Natural killer cell (primary cell): ENCODE results near the gene RDX. TPM values are rescaled to one million over a fixed set of nuclear protein-coding genes. Genes with fewer than 3 reads are reported as not detected.

Experiments
- ATAC-seq, 3 donors: fragments of 150-1000 bp in 2 of 3; fragments of 200-7000 bp in 1 of 3; cut with Tn5 transposase; 1 replicate in 1 of 3; 2 replicates in 2 of 3; pipeline ENCODE4 v1.10.0; 2021; ENCODE audit warnings: mild to moderate bottlenecking in 2 of 3, moderate library complexity in 2 of 3
- DNase-seq, 2 donors: peaks; one replicate each; pipeline versions ENCODE4 v3.0.0 to v3.0.0-alpha.2; 2013 to 2021; ENCODE audit warnings: mixed read lengths in 1 of 2
- H3K27ac ChIP-seq: one replicate; pipeline ENCODE4 v1.5.1; 2013; ENCODE audit warnings: mild to moderate bottlenecking, low read length
- H3K27me3 ChIP-seq: one replicate; pipeline ENCODE4 v1.6.1; 2013; ENCODE audit warnings: low read length; ENCODE audit not compliant: control insufficient read depth, insufficient read depth
- H3K36me3 ChIP-seq: one replicate; pipeline ENCODE4 v1.6.1; 2013; ENCODE audit warnings: low read length; ENCODE audit not compliant: control insufficient read depth, insufficient read depth
- H3K4me1 ChIP-seq: one replicate; pipeline ENCODE4 v1.6.1; 2013; ENCODE audit warnings: low read length; ENCODE audit not compliant: control insufficient read depth, insufficient read depth
- H3K4me3 ChIP-seq: one replicate; pipeline ENCODE4 v1.5.1; 2013; ENCODE audit warnings: low read length
- H3K9me3 ChIP-seq: one replicate; pipeline ENCODE4 v1.6.1; 2013; ENCODE audit warnings: low read length; ENCODE audit not compliant: control insufficient read depth, insufficient read depth
- H3K27ac Mint-ChIP-seq, 2 donors: one replicate each; pipeline ENCODE4 v1.8.0; 2022; ENCODE audit warnings: mild to moderate bottlenecking in 2 of 2, mixed read lengths in 2 of 2, moderate library complexity in 1 of 2
- H3K27me3 Mint-ChIP-seq, 2 donors: one replicate each; pipeline ENCODE4 v1.8.0; 2022; ENCODE audit warnings: low read depth in 2 of 2, mixed read lengths in 2 of 2
- H3K36me3 Mint-ChIP-seq: one replicate; pipeline ENCODE4 v1.8.0; 2022; ENCODE audit warnings: mixed read lengths
- H3K4me1 Mint-ChIP-seq, 2 donors: one replicate each; pipeline ENCODE4 v1.8.0; 2022; ENCODE audit warnings: mixed read lengths in 2 of 2
- H3K4me3 Mint-ChIP-seq: one replicate; pipeline ENCODE4 v1.8.0; 2022; ENCODE audit warnings: mild to moderate bottlenecking, moderate library complexity, mixed read lengths
- H3K9me3 Mint-ChIP-seq, 2 donors: one replicate each; pipeline ENCODE4 v1.8.0; 2022; ENCODE audit warnings: mixed read lengths in 2 of 2
- WGBS: methylation state at CpG from one replicate; pipeline ENCODE4 v1.1.7; 2013; ENCODE audit warnings: missing lambda C conversion rate; ENCODE audit not compliant: insufficient coverage; 5-methylcytosine and 5-hydroxymethylcytosine counted together
- intact Hi-C: fragments of 100-400 bp; cut with micrococcal nuclease; formaldehyde crosslinking; loops from one replicate; pipeline ENCODE4 v1.14.2; 2022
- total RNA-seq, 4 donors: library from RNA; stranded (reverse); fragments of 120-200 nt in 1 of 4; gene quantifications; one replicate each; pipeline versions ENCODE4 v1.2.3 to v1.2.4, GENCODE V29; 2013 to 2022
- TF ChIP-seq, protein P1 (sequence below): fragments of 200-600 bp; IDR thresholded peaks from one replicate; pipeline ENCODE4 v1.8.0; 2022; ENCODE audit warnings: antibody characterized with exemption

RDX gene
- total RNA-seq, 3 donors from 2014 or later (not counting 1 experiment from before 2014, with no cell fraction given): 22.6 to 31.1 (median 25.9) TPM

DNA sequence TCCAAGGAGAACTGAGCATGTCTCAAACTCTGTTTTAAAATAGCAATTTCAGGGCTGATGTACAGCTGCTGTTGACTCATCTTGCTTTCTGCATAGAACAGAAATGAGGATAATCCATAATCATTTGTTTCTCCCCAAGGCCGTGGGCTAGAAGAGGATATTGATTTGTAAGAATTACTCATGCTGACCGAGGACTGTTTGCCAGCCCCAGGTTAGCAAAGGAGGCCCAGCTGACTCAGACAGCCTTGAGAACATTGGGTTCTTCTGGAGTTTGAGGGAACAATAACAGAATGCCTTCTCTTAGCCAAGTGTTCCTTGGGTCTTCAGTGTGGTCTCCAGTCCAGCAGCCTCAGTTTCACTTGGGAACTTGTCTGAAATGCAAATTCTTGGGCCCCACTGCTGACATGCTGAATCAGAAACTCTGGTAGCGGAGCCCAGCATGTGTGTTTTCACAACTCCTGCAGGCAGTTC is 111.3 kb downstream of the RDX start:
- DNase-seq (no peak), ATAC-seq (no peak)
- intact Hi-C loops: no loop called here
- H3K27me3 ChIP-seq: no peaks in the 10 kb centered on the region
- Mint-ChIP-seq H3K4me1 (no peaks in the 10 kb centered on the region), H3K9me3 (no peaks in the 10 kb centered on the region), H3K36me3 (no peaks in the 10 kb centered on the region), H3K27me3 (peaks cover 0 to 3% of the 10 kb centered on the region in 2 donors), H3K4me3 (no peak overlapping the region), H3K27ac (no peak overlapping the region)
- TF ChIP-seq, protein P1, sequence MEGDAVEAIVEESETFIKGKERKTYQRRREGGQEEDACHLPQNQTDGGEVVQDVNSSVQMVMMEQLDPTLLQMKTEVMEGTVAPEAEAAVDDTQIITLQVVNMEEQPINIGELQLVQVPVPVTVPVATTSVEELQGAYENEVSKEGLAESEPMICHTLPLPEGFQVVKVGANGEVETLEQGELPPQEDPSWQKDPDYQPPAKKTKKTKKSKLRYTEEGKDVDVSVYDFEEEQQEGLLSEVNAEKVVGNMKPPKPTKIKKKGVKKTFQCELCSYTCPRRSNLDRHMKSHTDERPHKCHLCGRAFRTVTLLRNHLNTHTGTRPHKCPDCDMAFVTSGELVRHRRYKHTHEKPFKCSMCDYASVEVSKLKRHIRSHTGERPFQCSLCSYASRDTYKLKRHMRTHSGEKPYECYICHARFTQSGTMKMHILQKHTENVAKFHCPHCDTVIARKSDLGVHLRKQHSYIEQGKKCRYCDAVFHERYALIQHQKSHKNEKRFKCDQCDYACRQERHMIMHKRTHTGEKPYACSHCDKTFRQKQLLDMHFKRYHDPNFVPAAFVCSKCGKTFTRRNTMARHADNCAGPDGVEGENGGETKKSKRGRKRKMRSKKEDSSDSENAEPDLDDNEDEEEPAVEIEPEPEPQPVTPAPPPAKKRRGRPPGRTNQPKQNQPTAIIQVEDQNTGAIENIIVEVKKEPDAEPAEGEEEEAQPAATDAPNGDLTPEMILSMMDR: no peak
- no peak overlapping the region for H3K4me3 ChIP-seq
- H3K36me3 ChIP-seq: no peaks in the 10 kb centered on the region
- no peaks in the 10 kb centered on the region for H3K9me3 ChIP-seq
- no peaks in the 10 kb centered on the region for H3K4me1 ChIP-seq
- no peak overlapping the region for H3K27ac ChIP-seq
- 94% methylated on average over 3 of the region's 3 CpGs for WGBS

DNA sequence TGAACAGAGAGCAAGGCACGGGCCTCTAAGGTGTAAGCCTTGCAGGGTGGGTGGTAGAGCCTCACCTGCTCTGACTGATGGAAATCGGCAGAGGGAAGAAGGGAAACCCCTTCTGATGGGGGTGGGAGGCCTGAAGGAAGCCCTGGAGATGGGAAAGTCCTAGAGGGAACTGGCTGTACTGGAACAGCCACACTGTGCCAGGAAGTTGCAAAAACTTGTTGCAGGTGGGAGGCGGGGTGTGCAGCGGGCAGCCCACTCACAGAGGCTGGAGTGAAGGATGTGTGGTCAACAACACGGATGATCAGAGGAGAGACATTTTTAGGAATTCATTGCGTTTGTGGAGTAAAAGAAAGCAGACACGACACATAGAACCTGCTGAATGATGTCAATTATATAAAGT is 112.0 kb downstream of the RDX start:
- no peak for ATAC-seq
- no peak overlapping the region for H3K27ac Mint-ChIP-seq
- H3K9me3 ChIP-seq: no peaks in the 10 kb centered on the region
- H3K27me3 Mint-ChIP-seq: peaks cover 0 to 2% of the 10 kb centered on the region in 2 donors
- H3K4me3 Mint-ChIP-seq: no peak overlapping the region
- TF ChIP-seq, protein P1: no peak
- H3K4me1 ChIP-seq: no peaks in the 10 kb centered on the region
- no peaks in the 10 kb centered on the region for H3K36me3 ChIP-seq
- 81% methylated on average over 7 of the region's 7 CpGs for WGBS
- H3K4me3 ChIP-seq: no peak overlapping the region
- H3K27me3 ChIP-seq: no peaks in the 10 kb centered on the region
- H3K27ac ChIP-seq: no peak overlapping the region
- no peaks in the 10 kb centered on the region for H3K4me1 Mint-ChIP-seq
- no peaks in the 10 kb centered on the region for H3K36me3 Mint-ChIP-seq
- H3K9me3 Mint-ChIP-seq: no peaks in the 10 kb centered on the region
- no peak for DNase-seq
- intact Hi-C loops: no loop called here

DNA sequence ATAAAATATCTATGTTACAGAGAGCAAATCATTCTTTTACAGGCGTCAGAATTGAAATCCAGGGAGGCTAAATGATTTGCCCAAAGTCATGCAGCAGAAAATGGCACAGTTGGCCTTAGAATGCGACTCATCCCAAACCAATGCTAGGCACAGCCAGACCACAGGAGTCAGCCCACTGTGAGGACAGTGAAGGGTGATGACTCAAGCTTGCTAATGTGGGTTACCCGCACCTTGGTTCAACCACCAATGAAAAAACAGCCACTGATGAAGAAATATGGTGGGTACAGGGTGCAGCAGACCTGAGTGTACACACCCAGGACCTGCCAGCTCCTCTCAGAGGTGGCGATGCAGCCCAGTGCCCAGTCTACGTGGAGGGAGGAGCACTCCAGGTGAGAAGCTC is 113.5 kb downstream of the RDX start:
- intact Hi-C loops: no loop called here
- H3K4me1 Mint-ChIP-seq: no peaks in the 10 kb centered on the region
- no peaks in the 10 kb centered on the region for H3K36me3 Mint-ChIP-seq
- no peak overlapping the region for H3K4me3 Mint-ChIP-seq
- H3K9me3 Mint-ChIP-seq: no peaks in the 10 kb centered on the region
- H3K27ac ChIP-seq: no peak overlapping the region
- H3K27me3 ChIP-seq: no peaks in the 10 kb centered on the region
- ATAC-seq: no peak
- H3K4me3 ChIP-seq: no peak overlapping the region
- no peak overlapping the region for H3K27ac Mint-ChIP-seq
- no peaks in the 10 kb centered on the region for H3K9me3 ChIP-seq
- no peaks in the 10 kb centered on the region for H3K27me3 Mint-ChIP-seq
- H3K36me3 ChIP-seq: no peaks in the 10 kb centered on the region
- DNase-seq: no peak
- whole genome bisulfite sequencing: 88% methylated on average over 5 of the region's 5 CpGs
- TF ChIP-seq, protein P1: no peak
- no peaks in the 10 kb centered on the region for H3K4me1 ChIP-seq

DNA sequence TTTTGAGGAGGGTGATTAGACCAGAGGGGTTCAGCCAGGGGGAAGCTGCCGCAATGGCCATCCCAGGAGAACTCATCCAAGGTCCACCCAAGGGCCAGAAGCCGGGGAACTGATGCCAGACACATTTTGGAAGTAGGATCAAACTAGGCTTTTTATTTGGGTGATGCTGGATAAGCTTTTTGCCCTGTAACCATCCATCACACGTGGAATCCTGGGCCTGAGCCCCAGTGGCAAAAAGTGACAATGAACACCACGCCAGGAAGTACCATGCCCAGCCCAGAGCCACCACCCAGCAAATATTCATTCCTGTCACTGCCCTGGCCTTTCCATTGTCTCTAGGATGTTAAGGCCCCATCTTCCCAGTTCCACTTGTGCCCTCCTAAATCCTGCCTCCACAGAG is 117.3 kb downstream of the RDX start:
- 92% methylated on average over 4 of the region's 4 CpGs for WGBS
- Mint-ChIP-seq H3K36me3 (no peaks in the 10 kb centered on the region), H3K27ac (no peak overlapping the region), H3K9me3 (no peaks in the 10 kb centered on the region), H3K27me3 (peaks cover 0 to 2% of the 10 kb centered on the region in 2 donors), H3K4me1 (peaks cover 4% of the 10 kb centered on the region in 2 donors), H3K4me3 (no peak overlapping the region)
- Histone ChIP-seq H3K27me3 (no peaks in the 10 kb centered on the region), H3K4me1 (peaks cover 3% of the 10 kb centered on the region), H3K9me3 (no peaks in the 10 kb centered on the region), H3K4me3 (no peak overlapping the region), H3K27ac (no peak overlapping the region), H3K36me3 (no peaks in the 10 kb centered on the region)
- no peak for ATAC-seq
- TF ChIP-seq, protein P1: no peak
- no peak for DNase-seq
- intact Hi-C loops: no loop called here
